GM21526 (cell line): Measurements from ENCODE around the gene EOGT.

Experiments
- ATAC-seq: cut with Tn5 transposase; IDR thresholded peaks from one replicate; pipeline ENCODE4 v1.9.1; 2021; ENCODE audit warnings: moderate library complexity; ENCODE audit not compliant: unreplicated experiment, low FRiP score

Gene EOGT

GRCh38 chr3:68963891-68964290 is 49.6 kb downstream of the EOGT start:
- no peak for ATAC-seq

- no peak for ATAC-seq
These were observed 50.1 kb downstream of the EOGT start for GRCh38 chr3:68963376-68963775.

GRCh38 chr3:68958932-68959331 is 54.6 kb downstream of the EOGT start:
- ATAC-seq = no peak

- no peak for ATAC-seq
These were observed 55.6 kb downstream of the EOGT start for GRCh38 chr3:68957895-68958294.

GRCh38 chr3:68953816-68954444 is 59.6 kb downstream of the EOGT start:
- ATAC-seq = no peak

GRCh38 chr3:68945225-68945624 is 68.3 kb downstream of the EOGT start:
- no peak for ATAC-seq

- no peak for ATAC-seq
These were observed 69.6 kb downstream of the EOGT start for GRCh38 chr3:68943753-68944500.

- ATAC-seq = no peak
These were observed 72.4 kb downstream of the EOGT start for GRCh38 chr3:68941055-68941454.

GRCh38 chr3:68936856-68937255 is 76.6 kb downstream of the EOGT start:
- no peak for ATAC-seq

- no peak for ATAC-seq
These were observed 77.7 kb downstream of the EOGT start for GRCh38 chr3:68935778-68936177.

GRCh38 chr3:68931406-68932149 is 81.9 kb downstream of the EOGT start:
- no peak for ATAC-seq
